OCI-LY7 (cell line): ENCODE data around the gene SOX5. TPM values are rescaled to one million over a fixed set of nuclear protein-coding genes. Genes with fewer than 3 reads are reported as not detected.

Source experiments
- BruUV-seq: library from RNA; stranded (reverse); fragments of 400-500 nt; replicated peaks from 2 replicates; lab custom pipeline; 2021; lab: Mats Ljungman, UMichigan
- CTCF ChIA-PET: fragments of 300-600 bp; sonication (Branson Sonifier 250); formaldehyde crosslinking; loops from one replicate; lab custom pipeline; 2022; ENCODE audit warnings: antibody characterized with exemption; ENCODE audit not compliant: unreplicated experiment; lab: Charles Lee
- POLR2A ChIA-PET: fragments of 300-600 bp; sonication (Branson Sonifier 250); formaldehyde crosslinking; loops from one replicate; lab custom pipeline; 2022; ENCODE audit warnings: antibody characterized with exemption; lab: Charles Lee
- DNase-seq: peaks from one replicate; pipeline ENCODE4 v3.0.0-alpha.2; 2015; ENCODE audit warnings: low spot score
- H2AFZ ChIP-seq: fragments of 200-600 bp; sonication (generic), shearing (Covaris generic); 2 replicates; pipeline ENCODE4 v1.6.1; 2014; ENCODE audit warnings: mild to moderate bottlenecking, antibody characterized with exemption, low read length, moderate library complexity
- H3K27ac ChIP-seq: fragments of 200-600 bp; sonication (generic); 2 replicates; pipeline ENCODE4 v1.5.1; 2014; ENCODE audit warnings: mixed run types, low read depth, mild to moderate bottlenecking, moderate library complexity, low read length, inconsistent platforms; ENCODE audit not compliant: poor library complexity, severe bottlenecking
- H3K36me3 ChIP-seq: fragments of 200-600 bp; sonication (generic); 2 replicates; pipeline ENCODE4 v1.6.1; 2014; ENCODE audit warnings: mild to moderate bottlenecking, antibody characterized with exemption, low read length, moderate library complexity, mixed read lengths; ENCODE audit not compliant: insufficient read depth
- H3K4me1 ChIP-seq: fragments of 200-600 bp; sonication (generic); 2 replicates; pipeline ENCODE4 v1.5.1; 2014; ENCODE audit warnings: mild to moderate bottlenecking, low read length; ENCODE audit not compliant: insufficient read depth, poor library complexity, severe bottlenecking
- H3K4me2 ChIP-seq: fragments of 200-600 bp; sonication (generic); 2 replicates; pipeline ENCODE4 v1.6.1; 2014; ENCODE audit warnings: mild to moderate bottlenecking, low read length
- H3K4me3 ChIP-seq: fragments of 200-600 bp; sonication (generic); 2 replicates; pipeline ENCODE4 v1.5.1; 2014; ENCODE audit warnings: mild to moderate bottlenecking, low read depth, low read length; ENCODE audit not compliant: poor library complexity, severe bottlenecking
- H3K79me2 ChIP-seq: fragments of 200-600 bp; sonication (generic); 2 replicates; pipeline ENCODE4 v1.6.1; 2016; ENCODE audit warnings: low read depth, mild to moderate bottlenecking, low read length, moderate library complexity, mixed read lengths; ENCODE audit not compliant: insufficient read depth
- H3K9me2 ChIP-seq: fragments of 200-600 bp; sonication (generic); 2 replicates; pipeline ENCODE4 v1.6.1; 2016; ENCODE audit warnings: mild to moderate bottlenecking, low read length, mixed read lengths; ENCODE audit not compliant: insufficient read depth
- H3K9me3 ChIP-seq: fragments of 200-600 bp; sonication (generic); 2 replicates; pipeline ENCODE4 v1.6.1; 2014; ENCODE audit warnings: mild to moderate bottlenecking, mixed run types, low read length, mixed read lengths
- H4K20me1 ChIP-seq: fragments of 200-600 bp; sonication (generic); 2 replicates; pipeline ENCODE4 v1.6.1; 2014; ENCODE audit warnings: mild to moderate bottlenecking, antibody characterized with exemption, low read length, moderate library complexity, mixed read lengths; ENCODE audit not compliant: insufficient read depth
- EZH2phosphoT487 ChIP-seq: fragments of 200-600 bp; sonication (generic); IDR thresholded peaks from 2 replicates; pipeline ENCODE4 v1.6.1; 2018; ENCODE audit warnings: low read depth, borderline replicate concordance, mild to moderate bottlenecking, mixed run types, antibody characterized with exemption, low read length, moderate library complexity, mixed read lengths
- intact Hi-C: fragments of 100-400 bp; cut with micrococcal nuclease; formaldehyde crosslinking; loops from one replicate; pipeline ENCODE4 v1.10.0; 2022; ENCODE audit not compliant: unreplicated experiment
- total RNA-seq, 2 experiments: library from RNA; depleted of rRNA in 1 of 2; stranded (reverse); fragments of >200 nt in 1 of 2; shearing (Covaris generic) in 1 of 2; gene quantifications; 2 replicates each; pipeline ENCODE4 v1.2.3, GENCODE V29; 2014 to 2022
- TF ChIP-seq, protein P1 (sequence below): fragments of 200-600 bp; sonication (generic); conservative IDR thresholded peaks from 2 replicates; pipeline ENCODE4 v1.5.1; 2014; ENCODE audit warnings: mild to moderate bottlenecking, antibody characterized with exemption, low read length, moderate library complexity, mixed read lengths

The SOX5 gene
- total RNA-seq, 2 experiments from 2014 or later: 0.16 TPM; not detected in 1

- ChIA-PET POLR2A (interaction anchor here (0.6 kb wide), 1 partner anchor 862 kb away, joined by 4 read pairs; no protein-coding TSS in a partner anchor), CTCF (no interaction called here)
- Histone ChIP-seq H3K27ac (no peak overlapping the region), H2AFZ (no peak overlapping the region), H3K9me2 (no peaks in the 10 kb centered on the region), H3K79me2 (no peaks in the 10 kb centered on the region), H3K36me3 (no peaks in the 10 kb centered on the region), H3K9me3 (no peaks in the 10 kb centered on the region), H3K4me2 (no peak overlapping the region), H3K4me3 (no peak overlapping the region), H4K20me1 (no peaks in the 10 kb centered on the region), H3K4me1 (no peaks in the 10 kb centered on the region)
- no peak for TF ChIP-seq EZH2phosphoT487
- TF ChIP-seq, protein P1, sequence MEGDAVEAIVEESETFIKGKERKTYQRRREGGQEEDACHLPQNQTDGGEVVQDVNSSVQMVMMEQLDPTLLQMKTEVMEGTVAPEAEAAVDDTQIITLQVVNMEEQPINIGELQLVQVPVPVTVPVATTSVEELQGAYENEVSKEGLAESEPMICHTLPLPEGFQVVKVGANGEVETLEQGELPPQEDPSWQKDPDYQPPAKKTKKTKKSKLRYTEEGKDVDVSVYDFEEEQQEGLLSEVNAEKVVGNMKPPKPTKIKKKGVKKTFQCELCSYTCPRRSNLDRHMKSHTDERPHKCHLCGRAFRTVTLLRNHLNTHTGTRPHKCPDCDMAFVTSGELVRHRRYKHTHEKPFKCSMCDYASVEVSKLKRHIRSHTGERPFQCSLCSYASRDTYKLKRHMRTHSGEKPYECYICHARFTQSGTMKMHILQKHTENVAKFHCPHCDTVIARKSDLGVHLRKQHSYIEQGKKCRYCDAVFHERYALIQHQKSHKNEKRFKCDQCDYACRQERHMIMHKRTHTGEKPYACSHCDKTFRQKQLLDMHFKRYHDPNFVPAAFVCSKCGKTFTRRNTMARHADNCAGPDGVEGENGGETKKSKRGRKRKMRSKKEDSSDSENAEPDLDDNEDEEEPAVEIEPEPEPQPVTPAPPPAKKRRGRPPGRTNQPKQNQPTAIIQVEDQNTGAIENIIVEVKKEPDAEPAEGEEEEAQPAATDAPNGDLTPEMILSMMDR: no peak
- no TSS peak for BruUV-seq
- intact Hi-C loops: no loop called here
- DNase-seq: no peak
Observed at GRCh38 chr12:23952071-23952470, 2.6 kb upstream of the SOX5 start.

- Histone ChIP-seq H4K20me1 (no peaks in the 10 kb centered on the region), H3K27ac (no peak overlapping the region), H3K4me1 (no peaks in the 10 kb centered on the region), H3K4me2 (no peak overlapping the region), H3K36me3 (no peaks in the 10 kb centered on the region), H3K4me3 (no peak overlapping the region), H3K9me3 (no peaks in the 10 kb centered on the region), H2AFZ (no peak overlapping the region), H3K79me2 (no peaks in the 10 kb centered on the region), H3K9me2 (no peaks in the 10 kb centered on the region)
- TF ChIP-seq, protein P1: no peak
- no peak for TF ChIP-seq EZH2phosphoT487
- no TSS peak for BruUV-seq
- no peak for DNase-seq
- CTCF ChIA-PET: no interaction called here
- intact Hi-C loops: no loop called here
- POLR2A ChIA-PET: interaction anchor here (0.6 kb wide), 1 partner anchor 157 kb away, joined by 4 read pairs; no protein-coding TSS in a partner anchor
Observed at GRCh38 chr12:23950775-23951451, 1.4 kb upstream of the SOX5 start.

DNA sequence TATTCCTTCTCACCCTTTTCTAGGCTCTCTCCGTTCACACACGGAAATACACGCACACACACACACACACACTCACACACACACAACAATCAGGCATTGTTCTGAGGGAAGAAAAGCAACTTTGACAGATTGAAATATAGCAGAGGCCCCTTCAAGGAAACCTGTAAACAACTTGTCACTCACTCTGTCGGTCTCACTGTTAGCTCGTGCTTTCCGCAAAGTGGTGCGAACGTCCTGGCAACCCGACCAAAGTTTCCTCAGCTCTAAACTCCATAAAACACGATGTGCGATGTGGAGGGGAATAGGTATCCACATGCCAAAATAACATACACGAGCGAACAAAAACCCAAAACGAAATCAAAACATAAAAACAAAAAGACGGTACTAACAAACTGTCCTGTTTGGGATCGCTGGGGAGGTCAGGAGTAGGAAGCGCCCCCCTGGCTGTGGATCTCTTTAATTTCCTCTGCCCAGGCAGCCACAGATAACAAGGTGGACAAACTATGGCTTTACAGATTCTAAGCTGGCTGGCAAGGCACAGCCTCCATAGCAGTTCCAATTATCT is 822 bp upstream of the SOX5 start:
- ChIA-PET CTCF (no interaction called here), POLR2A (no interaction called here)
- H4K20me1 ChIP-seq: no peaks in the 10 kb centered on the region
- H3K36me3 ChIP-seq: no peaks in the 10 kb centered on the region
- no peaks in the 10 kb centered on the region for H3K9me2 ChIP-seq
- no peak overlapping the region for H2AFZ ChIP-seq
- no peaks in the 10 kb centered on the region for H3K9me3 ChIP-seq
- BruUV-seq: no TSS peak
- H3K79me2 ChIP-seq: no peaks in the 10 kb centered on the region
- no peaks in the 10 kb centered on the region for H3K4me1 ChIP-seq
- intact Hi-C loops: no loop called here
- H3K27ac ChIP-seq: no peak overlapping the region
- no peak for TF ChIP-seq EZH2phosphoT487
- TF ChIP-seq, protein P1: no peak
- H3K4me2 ChIP-seq: no peak overlapping the region
- DNase-seq: no peak
- H3K4me3 ChIP-seq: no peak overlapping the region
